GM18505 (cell line): Measurements from ENCODE around the gene GH1.
"Not testable (repeated sequence)": the region's sequence is repeated elsewhere in the genome, so short reads cannot be mapped to it uniquely, and the experiment has no call there.

ENCODE experiments used
- ATAC-seq: cut with Tn5 transposase; IDR thresholded peaks from one replicate; pipeline ENCODE4 v1.9.1; 2021; ENCODE audit not compliant: unreplicated experiment
- POLR2A ChIP-seq: IDR thresholded peaks from 4 replicates; pipeline ENCODE4 v1.6.1; 2011; ENCODE audit warnings: borderline replicate concordance; ENCODE audit not compliant: insufficient read depth, insufficient read length; ENCODE audit errors: extremely low read depth

Gene GH1

GRCh38 chr17:63881935-63882601, 36.6 kb downstream of the GH1 start, which contains the start of gene GH2:
Gene GH2 (minus strand): TSS chr17:63881944. CDS start chr17:63881801, 143 bp downstream.
- no peak for TF ChIP-seq POLR2A
- no peak for ATAC-seq

- ATAC-seq, result not testable (repeated sequence)
Measured at GRCh38 chr17:63881337-63881736, 37.3 kb downstream of the GH1 start.

- ATAC-seq, result no peak
- no peak for TF ChIP-seq POLR2A
Measured at GRCh38 chr17:63880706-63881105, 37.9 kb downstream of the GH1 start.

- not testable (repeated sequence) for ATAC-seq
Measured at GRCh38 chr17:63878413-63878812, 40.2 kb downstream of the GH1 start.

GRCh38 chr17:63874693-63875092, 43.9 kb downstream of the GH1 start:
- not testable (repeated sequence) for ATAC-seq

- ATAC-seq, result not testable (repeated sequence)
Measured at GRCh38 chr17:63874061-63874626, 44.5 kb downstream of the GH1 start.

GRCh38 chr17:63873577-63873976, 45.1 kb downstream of the GH1 start, which contains the start of gene CSH2:
Gene CSH2 (minus strand): TSS chr17:63873677. CDS start chr17:63873614, 63 bp downstream.
- not testable (repeated sequence) for ATAC-seq

- ATAC-seq, result not testable (repeated sequence)
Measured at GRCh38 chr17:63871646-63872365, 46.8 kb downstream of the GH1 start.

GRCh38 chr17:63870292-63870665, 48.4 kb downstream of the GH1 start:
- not testable (repeated sequence) for ATAC-seq

- not testable (repeated sequence) for ATAC-seq
Measured at GRCh38 chr17:63869491-63870291, 48.9 kb downstream of the GH1 start.
